K562 (cell line): ENCODE data around the gene HDAC5. TPM values are rescaled to one million over a fixed set of nuclear protein-coding genes. Genes with fewer than 3 reads are reported as not detected.

Source experiments
- ATAC-seq: fragments of 200-7000 bp; cut with Tn5 transposase; 3 replicates; pipeline ENCODE4 v1.9.1; 2020; ENCODE audit warnings: moderate library complexity
- BruUV-seq: library from RNA; stranded (reverse); fragments of 400-500 nt; replicated peaks from 2 replicates; lab custom pipeline; 2021; lab: Mats Ljungman, UMichigan
- CTCF ChIA-PET: fragments of 300-600 bp; formaldehyde crosslinking; extraction: SDS; loops from one replicate; lab custom pipeline; 2021; ENCODE audit warnings: low intra/inter-chr PET ratio; lab: Yijun Ruan, JAX
- POLR2A ChIA-PET: fragments of 300-600, 350-650 bp; sonication (Branson Sonifier 250); formaldehyde crosslinking; extraction: SDS; loops from one replicate; lab custom pipeline; 2021; ENCODE audit warnings: antibody characterized with exemption, inconsistent platforms; lab: Yijun Ruan, JAX
- DNase-seq, 4 experiments: peaks; one replicate each; pipeline versions ENCODE4 v3.0.0 to v3.0.0-alpha.2; 2011 to 2018; ENCODE audit warnings: low spot score in 3 of 4, mixed read lengths in 3 of 4; ENCODE audit errors: extremely low read depth in 1 of 4
- FAIRE-seq: peaks from 2 replicates; lab custom pipeline; 2011; peaks lifted over from hg19 to GRCh38; lab: Jason Lieb, UNC
- H2AFZ ChIP-seq: 2 replicates; pipeline ENCODE4 v1.6.0; 2011; ENCODE audit warnings: low read depth, low read length, control low read depth, inconsistent platforms
- H3K27ac ChIP-seq: fragments of 200-600 bp; 3 replicates; pipeline ENCODE4 v1.8.0; 2011; ENCODE audit warnings: low read depth, mild to moderate bottlenecking, control low read depth, inconsistent platforms, low read length, moderate library complexity, mixed read lengths; ENCODE audit errors: extremely low read depth
- H3K27me3 ChIP-seq, 2 experiments: fragments of 300-600 bp in 1 of 2; 2 replicates in 1 of 2; 3 replicates in 1 of 2; pipeline versions ENCODE4 v1.6.0 to v1.8.0; 2011; ENCODE audit warnings: inconsistent platforms in 2 of 2, low read length in 2 of 2, mild to moderate bottlenecking in 1 of 2, mixed read lengths in 1 of 2, moderate library complexity in 1 of 2; ENCODE audit not compliant: control insufficient read depth in 2 of 2, insufficient read depth in 2 of 2
- H3K36me3 ChIP-seq: fragments of 300-600 bp; 3 replicates; pipeline ENCODE4 v1.8.0; 2011; ENCODE audit warnings: mild to moderate bottlenecking, low read length, inconsistent platforms; ENCODE audit not compliant: control insufficient read depth, insufficient read depth
- H3K4me1 ChIP-seq, 2 experiments: fragments of 200-600 bp in 1 of 2; replicated peaks in 1 of 2; 2 replicates in 1 of 2; 3 replicates in 1 of 2; pipeline versions ENCODE4 v1.5.1 to v1.8.0; 2011; ENCODE audit warnings: inconsistent platforms in 2 of 2, low read length in 2 of 2, mild to moderate bottlenecking in 1 of 2, mixed read lengths in 1 of 2, moderate library complexity in 1 of 2; ENCODE audit not compliant: control insufficient read depth in 2 of 2, insufficient read depth in 2 of 2
- H3K4me2 ChIP-seq: 2 replicates; pipeline ENCODE4 v1.6.1; 2011; ENCODE audit warnings: low read length, control low read depth, inconsistent platforms, mixed read lengths; ENCODE audit not compliant: insufficient read depth
- H3K4me3 ChIP-seq: fragments of 200-600 bp; sonication (generic), shearing (Covaris generic); 2 replicates; pipeline ENCODE4 v1.5.1; 2016; ENCODE audit warnings: control low read depth, inconsistent platforms
- H3K79me2 ChIP-seq: fragments of 200-600 bp; 3 replicates; pipeline ENCODE4 v1.8.0; 2011; ENCODE audit warnings: low read length, inconsistent platforms; ENCODE audit not compliant: control insufficient read depth, insufficient read depth
- H3K9ac ChIP-seq, 2 experiments: 2 replicates each; pipeline versions ENCODE4 v1.6.0 to v1.6.1; 2011; ENCODE audit warnings: low read depth in 2 of 2, low read length in 2 of 2, control low read depth in 1 of 2, inconsistent platforms in 1 of 2, mild to moderate bottlenecking in 1 of 2, mixed read lengths in 1 of 2; ENCODE audit not compliant: insufficient read depth in 1 of 2
- H3K9me1 ChIP-seq: one replicate; pipeline ENCODE4 v1.6.0; 2011; ENCODE audit warnings: inconsistent platforms, mild to moderate bottlenecking, low read length, moderate library complexity; ENCODE audit not compliant: control insufficient read depth, insufficient read depth
- H3K9me3 ChIP-seq: replicated peaks from 2 replicates; pipeline ENCODE4 v1.5.1; 2011; ENCODE audit warnings: low read depth, low read length, inconsistent platforms; ENCODE audit not compliant: control insufficient read depth, insufficient read depth
- H4K20me1 ChIP-seq: replicated peaks from 2 replicates; pipeline ENCODE4 v1.6.1; 2011; ENCODE audit warnings: low read length, inconsistent platforms, mixed read lengths; ENCODE audit not compliant: control insufficient read depth, insufficient read depth
- MTA2 ChIP-seq: fragments of 450-650 bp; IDR thresholded peaks from 2 replicates; pipeline ENCODE4 v1.6.1; 2016; ENCODE audit warnings: low read depth
- NFE2 ChIP-seq: IDR thresholded peaks from 2 replicates; pipeline ENCODE4 v1.6.1; 2014; ENCODE audit warnings: antibody characterized with exemption, low read depth
- POLR2G ChIP-seq: fragments of 200-400 bp; formaldehyde crosslinking; IDR thresholded peaks from 2 replicates; pipeline ENCODE4 v1.6.1; 2017; ENCODE audit warnings: low read depth, mild to moderate bottlenecking, antibody characterized with exemption, low read length, moderate library complexity
- RBFOX2 ChIP-seq: fragments of 200-400 bp; formaldehyde crosslinking; IDR thresholded peaks from 2 replicates; pipeline ENCODE4 v1.6.1; 2017; ENCODE audit warnings: low read depth, mild to moderate bottlenecking, low read length, moderate library complexity
- ZNF699 ChIP-seq: fragments of 250-450 bp; sonication (Bioruptor Pico); IDR thresholded peaks from 2 replicates; pipeline ENCODE4 v1.8.0; 2021; ENCODE audit warnings: mild to moderate bottlenecking, moderate library complexity; ENCODE audit not compliant: insufficient replicate concordance
- WGBS: fragments of 100-300 bp; shearing (Covaris generic); methylation state at CpG from one replicate; pipeline ENCODE4 v1.1.6; 2016; ENCODE audit warnings: low coverage, mixed read lengths; ENCODE audit not compliant: insufficient coverage; ENCODE audit errors: missing lambda C conversion rate; 5-methylcytosine and 5-hydroxymethylcytosine counted together
- in situ Hi-C: fragments of 300-500 bp; cut with MboI; formaldehyde crosslinking; loops from 4 replicates; pipeline ENCODE4 v1.15.0; 2018; ENCODE audit warnings: inconsistent platforms, mixed read lengths
- intact Hi-C: fragments of 100-400 bp; cut with micrococcal nuclease; formaldehyde crosslinking; loops from 2 replicates; pipeline ENCODE4 v1.14.2; 2022
- polyA plus RNA-seq, 8 experiments: library from polyadenylated mRNA; depleted of rRNA in 4 of 8; stranded (reverse) in 5 of 8; unstranded in 3 of 8; fragments of >200 nt; fragmentation: Nextera tagmentation in 2 of 8; fragmentation: Illumina TruSeq in 1 of 8; extraction: Ambion mirVana in 2 of 8; extraction: Trizol in 1 of 8; gene quantifications; 2 replicates each; pipeline versions ENCODE4 v1.2.1 to v1.2.3, GENCODE V29; 2011 to 2014; ENCODE audit warnings: inconsistent platforms in 1 of 8, missing spikeins in 1 of 8
- total RNA-seq, 7 experiments: library from RNA; depleted of rRNA in 6 of 7; stranded (reverse); fragments of >200 nt in 6 of 7; fragmentation: Illumina TruSeq in 2 of 7; extraction: Trizol in 2 of 7; gene quantifications; 2 replicates each; pipeline versions ENCODE4 v1.2.1 to v1.2.3, GENCODE V29; 2011 to 2021; ENCODE audit warnings: low replicate concordance in 1 of 7
- TF ChIP-seq, protein P1 (sequence below): fragments of 250-450 bp; sonication (Bioruptor Pico); IDR thresholded peaks from 2 replicates; pipeline ENCODE4 v1.6.1; 2021; ENCODE audit warnings: mild to moderate bottlenecking

The HDAC5 gene
- total and polyA plus RNA-seq, 9 of the 15 experiments (the other 6 are each of a cell fraction or from before 2014, with no cell fraction given) = 0.45 to 26.2 (median 16.4) TPM

DNA sequence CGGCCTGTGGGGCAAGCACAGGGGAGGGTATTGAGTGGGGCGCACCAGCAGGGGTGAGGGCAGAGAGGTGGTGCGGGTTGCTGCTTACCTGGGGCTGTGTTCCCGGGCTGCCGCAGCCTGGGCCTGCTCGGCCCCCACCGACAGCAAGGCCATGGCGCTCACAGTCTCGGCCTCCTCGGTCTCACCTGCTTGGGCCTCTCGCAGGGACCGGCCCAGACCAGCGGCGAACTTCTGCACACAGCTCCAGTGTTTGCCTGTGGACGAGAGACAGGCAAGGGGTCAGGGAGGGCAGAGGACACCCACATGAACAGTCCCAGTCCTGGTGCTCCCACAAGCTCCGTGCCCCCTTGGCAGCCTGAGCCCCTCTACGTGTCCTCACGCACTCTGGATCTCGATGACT lies 45.0 kb downstream of the HDAC5 start:
- no peaks in the 10 kb centered on the region for H3K9me3 ChIP-seq
- H3K79me2 ChIP-seq = no peaks in the 10 kb centered on the region
- in situ Hi-C loops (no loop called here), intact Hi-C loops (no loop called here)
- no TSS peak for BruUV-seq
- DNase-seq = no peak
- no peak overlapping the region for H2AFZ ChIP-seq
- peak; percentile 54 for TF ChIP-seq RBFOX2
- TF ChIP-seq MTA2 = no peak
- no peak for TF ChIP-seq NFE2
- peak; percentile 56; the same call in 1 of the 2 replicates for TF ChIP-seq POLR2G
- POLR2A ChIA-PET = interaction anchor here (1.1 kb wide), 1 partner anchor 11 kb away, joined by 3 read pairs; the partner anchor contains the start of gene LSM12
- peak overlapping the region in 1 of 2 experiments; percentile 59; a peak in 2 of 4 replicates for H3K9ac ChIP-seq
- H3K9me1 ChIP-seq = no peaks in the 10 kb centered on the region
- no peak for FAIRE-seq
- no peak overlapping the region for H3K27ac ChIP-seq
- ATAC-seq = no peak
- no peaks in the 10 kb centered on the region for H3K27me3 ChIP-seq
- no peak overlapping the region for H3K4me2 ChIP-seq
- H3K36me3 ChIP-seq = peaks cover 51% of the 10 kb centered on the region; the same call in 2 of the 3 replicates
- H3K4me1 ChIP-seq = peaks cover 0 to 11% of the 10 kb centered on the region in 2 experiments; a peak in 1 of 5 replicates
- WGBS = 86% methylated on average over 11 of the region's 19 CpGs
- H4K20me1 ChIP-seq = no peaks in the 10 kb centered on the region
- CTCF ChIA-PET = no interaction called here
- H3K4me3 ChIP-seq = no peak overlapping the region

DNA sequence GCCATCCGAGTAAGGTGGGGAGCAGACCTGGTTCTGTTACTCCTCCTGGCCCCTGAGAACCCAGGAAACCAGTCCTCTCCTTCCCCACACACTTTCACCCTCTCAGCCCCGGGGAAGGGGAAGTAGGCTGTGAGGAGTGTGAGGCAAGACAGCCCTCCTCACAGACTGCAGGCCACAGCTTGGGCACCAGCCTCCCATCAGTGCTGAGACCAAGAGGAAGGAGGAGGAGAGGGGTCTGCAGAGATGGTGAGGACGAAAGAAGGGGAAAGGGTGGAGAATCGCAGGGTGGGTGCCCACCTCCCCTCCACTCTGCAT lies 45.9 kb downstream of the HDAC5 start:
- WGBS = 38% methylated on average over 4 of the region's 4 CpGs
- no peak for FAIRE-seq

More for the DNA sequence above, 45.9 kb downstream of the HDAC5 start:
- H3K9me1 ChIP-seq = no peaks in the 10 kb centered on the region
- no peak overlapping the region for H3K4me2 ChIP-seq
- TF ChIP-seq, protein P1, sequence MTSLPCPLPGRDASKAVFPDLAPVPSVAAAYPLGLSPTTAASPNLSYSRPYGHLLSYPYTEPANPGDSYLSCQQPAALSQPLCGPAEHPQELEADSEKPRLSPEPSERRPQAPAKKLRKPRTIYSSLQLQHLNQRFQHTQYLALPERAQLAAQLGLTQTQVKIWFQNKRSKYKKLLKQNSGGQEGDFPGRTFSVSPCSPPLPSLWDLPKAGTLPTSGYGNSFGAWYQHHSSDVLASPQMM = no peak
- no peak for TF ChIP-seq ZNF699 (CRISPR knock-in tag)
- TF ChIP-seq, all 486 proteins: peak for 0
- no peaks in the 10 kb centered on the region for H3K9me3 ChIP-seq
- H3K4me1 ChIP-seq = peaks cover 3 to 14% of the 10 kb centered on the region in 2 experiments; a peak in 4 of 5 replicates
- ChIA-PET CTCF (no interaction called here), POLR2A (interaction anchor here (1.1 kb wide), 1 partner anchor 11 kb away, joined by 3 read pairs; the partner anchor contains the start of gene LSM12)
- no peaks in the 10 kb centered on the region for H3K27me3 ChIP-seq
- intact Hi-C loops = no loop called here
- H3K79me2 ChIP-seq = peaks cover 6% of the 10 kb centered on the region; the same call in 2 of the 3 replicates
- no peaks in the 10 kb centered on the region for H4K20me1 ChIP-seq
- ATAC-seq = no peak
- in situ Hi-C loops = no loop called here
- no peak overlapping the region for H3K4me3 ChIP-seq
- no TSS peak for BruUV-seq
- H3K9ac ChIP-seq = peak overlapping the region in 1 of 2 experiments; percentile 36; a peak in 1 of 4 replicates
- H3K36me3 ChIP-seq = peaks cover 46% of the 10 kb centered on the region; the same call in 2 of the 3 replicates
- no peak for DNase-seq
- H2AFZ ChIP-seq = no peak overlapping the region
- H3K27ac ChIP-seq = no peak overlapping the region
